HG03064 (cell line): ENCODE data around the gene TMEM240.

Experiments
- ATAC-seq: cut with Tn5 transposase; IDR thresholded peaks from one replicate; pipeline ENCODE4 v1.9.1; 2021; ENCODE audit warnings: low read depth; ENCODE audit not compliant: unreplicated experiment

TMEM240 gene

DNA sequence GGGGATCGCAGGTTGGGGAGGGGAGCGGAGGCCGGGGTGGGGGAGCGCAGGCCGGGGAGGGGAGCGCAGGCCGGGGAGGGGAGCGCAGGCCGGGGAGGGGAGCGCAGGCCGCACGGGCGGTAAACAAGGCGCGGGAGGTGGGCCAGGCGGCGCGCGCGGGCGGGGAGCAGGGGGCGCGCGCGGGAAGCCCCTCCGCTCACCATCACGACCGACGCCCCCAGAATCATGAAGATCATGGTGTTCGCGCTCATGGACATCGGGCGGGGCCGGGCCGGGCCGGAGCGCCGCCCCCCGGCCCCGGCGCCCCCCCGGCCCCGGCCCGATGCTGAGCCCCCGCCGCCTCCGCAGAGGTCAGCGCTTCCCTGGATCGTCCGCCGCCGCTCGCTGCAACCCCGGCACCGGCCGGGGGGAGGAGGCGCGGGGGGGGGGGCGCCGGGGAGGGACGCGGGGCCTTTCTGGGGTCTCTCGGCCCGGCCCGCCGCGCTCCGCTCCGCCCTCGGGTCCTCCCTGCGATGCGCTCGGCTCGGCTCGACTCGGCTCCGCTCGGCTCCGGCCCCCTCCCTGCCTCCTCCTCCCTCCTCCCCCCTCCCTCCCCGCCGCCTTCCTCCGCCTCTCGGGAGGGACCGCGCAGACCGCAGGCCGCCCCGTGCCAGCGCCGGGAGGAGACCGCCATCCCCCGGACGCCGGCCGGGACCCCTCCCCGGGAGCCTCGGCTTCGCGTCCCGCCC lies at the start of gene TMEM240:
Gene TMEM240 (minus strand): TSS at position 535 of the 728 bp plus-strand sequence. CDS start 278 bp downstream, at position 257.
- ATAC-seq, result no peak

DNA sequence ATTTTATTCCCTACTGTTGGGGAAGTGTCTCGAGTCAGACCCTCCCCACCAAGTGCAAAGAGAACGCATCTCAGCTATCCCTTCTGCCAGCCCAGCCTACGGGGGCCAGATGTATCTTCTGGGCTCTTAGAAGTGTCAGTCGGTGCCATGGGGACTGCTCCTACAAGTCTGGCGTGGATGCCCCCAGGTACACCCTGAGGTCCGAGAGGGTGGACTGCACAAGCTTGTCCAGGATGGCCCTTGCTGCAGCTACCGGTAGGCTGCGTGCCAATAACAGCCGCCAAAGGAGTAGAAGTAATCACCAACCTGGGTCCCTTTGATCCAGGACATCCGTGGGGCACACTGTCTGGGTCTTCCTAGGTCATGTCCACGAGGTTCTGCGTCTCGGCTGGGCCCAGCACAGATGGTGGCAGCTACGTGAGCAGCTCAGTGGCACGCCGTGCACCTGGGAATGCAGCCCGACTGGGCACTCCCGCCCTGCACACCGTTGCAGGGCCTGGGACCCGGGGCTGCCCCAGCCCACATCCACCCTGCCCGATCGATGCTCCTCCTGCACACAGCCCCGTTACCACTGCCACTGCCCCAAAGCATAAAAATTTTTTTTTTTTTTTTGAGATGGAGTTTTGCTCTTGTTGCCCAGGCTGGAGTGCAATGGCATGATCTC lies 43.1 kb upstream of the TMEM240 start:
- ATAC-seq, result no peak

DNA sequence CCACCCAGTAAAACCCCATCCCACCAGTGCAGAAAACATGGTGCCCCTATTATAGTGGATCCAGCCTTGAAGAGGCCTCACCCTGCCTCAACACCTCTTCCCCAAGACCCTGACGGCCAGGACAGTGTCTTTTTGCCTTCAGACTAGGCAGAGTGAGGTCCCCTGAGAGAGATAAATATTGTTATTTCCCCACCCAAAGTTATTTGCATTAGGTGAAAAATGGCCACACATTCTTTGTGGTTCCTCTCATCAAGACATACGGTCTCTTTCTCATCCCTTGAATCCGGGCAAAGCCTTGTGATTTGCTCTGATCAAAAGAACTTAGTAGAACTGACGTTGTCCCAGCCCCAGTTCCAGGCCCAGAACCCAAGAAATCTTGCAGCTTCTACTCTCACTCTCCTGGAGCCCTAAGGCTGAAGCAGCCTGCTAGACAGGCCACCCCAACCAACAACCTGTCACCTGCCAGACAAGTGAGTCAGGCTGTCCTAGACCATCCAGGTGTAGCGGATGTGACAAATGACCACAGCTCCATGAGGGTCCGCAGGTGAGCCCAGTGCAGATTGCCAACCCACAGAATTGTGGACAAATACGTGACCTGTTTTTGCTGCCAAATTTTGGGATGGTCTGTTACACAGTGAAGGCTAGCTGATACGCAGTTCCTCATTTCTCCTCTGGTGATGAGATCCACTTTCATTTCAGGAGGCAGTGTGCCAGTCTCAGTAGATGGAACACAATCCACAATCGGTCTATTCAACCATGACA lies 42.3 kb upstream of the TMEM240 start:
- no peak for ATAC-seq

DNA sequence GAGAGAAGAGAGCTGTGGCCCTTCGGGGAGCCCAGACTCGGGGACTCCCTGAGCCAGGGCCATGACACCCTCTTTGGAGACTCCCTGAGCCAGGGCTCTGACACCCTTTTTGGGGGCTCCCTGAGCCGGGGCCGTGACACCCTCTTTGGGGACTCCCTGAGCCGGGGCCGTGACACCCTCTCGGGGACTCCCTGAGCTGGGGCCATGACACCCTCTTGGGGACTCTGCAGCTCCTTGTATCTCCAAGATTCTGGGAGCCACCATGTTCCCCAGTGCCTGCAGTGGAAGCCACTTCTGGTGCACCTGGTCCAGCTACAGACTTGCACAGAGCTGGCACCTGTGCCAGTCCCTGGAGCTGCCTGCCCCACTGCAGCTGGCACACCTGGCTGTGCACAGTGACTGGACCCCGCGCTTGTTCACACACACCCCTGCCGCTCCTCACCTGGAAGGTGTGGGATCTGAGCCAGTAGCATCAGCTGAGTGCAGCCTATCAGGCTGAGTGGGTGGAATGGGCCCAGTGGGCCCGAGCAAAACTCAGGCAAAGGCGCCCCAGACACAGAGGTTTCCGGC lies 38.0 kb upstream of the TMEM240 start:
- ATAC-seq, result no peak

DNA sequence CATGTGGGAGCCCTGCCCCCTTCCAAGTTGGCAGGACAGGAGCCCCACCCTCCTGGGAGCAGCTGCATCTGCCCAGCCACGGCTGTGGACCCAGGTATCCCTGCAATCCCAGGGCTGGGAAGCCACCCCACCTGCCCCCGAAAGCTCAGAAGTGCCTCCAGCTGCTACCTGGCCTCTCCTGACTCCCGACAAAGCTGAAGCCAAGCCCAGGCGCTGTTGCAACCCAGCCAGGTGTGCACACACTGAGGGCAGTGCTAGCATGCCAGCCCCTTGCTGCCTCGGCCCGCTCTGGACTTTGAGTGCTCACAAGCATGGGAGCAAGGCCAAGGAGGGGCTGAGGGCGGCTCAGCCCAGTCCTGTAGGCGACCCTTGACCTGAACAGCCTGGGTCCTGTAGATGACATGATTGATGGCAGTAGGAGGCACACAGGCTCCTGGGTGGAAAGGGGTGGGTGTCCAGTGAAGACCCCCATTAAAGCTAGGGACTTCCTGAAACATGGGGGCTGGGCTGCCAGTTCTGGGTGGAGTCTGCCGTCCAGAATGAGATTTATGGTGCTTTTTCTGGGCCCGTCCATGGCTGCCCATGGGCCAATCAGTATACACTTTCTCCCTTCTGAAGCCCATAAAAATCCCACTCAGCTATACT lies 37.1 kb upstream of the TMEM240 start:
- no peak for ATAC-seq

DNA sequence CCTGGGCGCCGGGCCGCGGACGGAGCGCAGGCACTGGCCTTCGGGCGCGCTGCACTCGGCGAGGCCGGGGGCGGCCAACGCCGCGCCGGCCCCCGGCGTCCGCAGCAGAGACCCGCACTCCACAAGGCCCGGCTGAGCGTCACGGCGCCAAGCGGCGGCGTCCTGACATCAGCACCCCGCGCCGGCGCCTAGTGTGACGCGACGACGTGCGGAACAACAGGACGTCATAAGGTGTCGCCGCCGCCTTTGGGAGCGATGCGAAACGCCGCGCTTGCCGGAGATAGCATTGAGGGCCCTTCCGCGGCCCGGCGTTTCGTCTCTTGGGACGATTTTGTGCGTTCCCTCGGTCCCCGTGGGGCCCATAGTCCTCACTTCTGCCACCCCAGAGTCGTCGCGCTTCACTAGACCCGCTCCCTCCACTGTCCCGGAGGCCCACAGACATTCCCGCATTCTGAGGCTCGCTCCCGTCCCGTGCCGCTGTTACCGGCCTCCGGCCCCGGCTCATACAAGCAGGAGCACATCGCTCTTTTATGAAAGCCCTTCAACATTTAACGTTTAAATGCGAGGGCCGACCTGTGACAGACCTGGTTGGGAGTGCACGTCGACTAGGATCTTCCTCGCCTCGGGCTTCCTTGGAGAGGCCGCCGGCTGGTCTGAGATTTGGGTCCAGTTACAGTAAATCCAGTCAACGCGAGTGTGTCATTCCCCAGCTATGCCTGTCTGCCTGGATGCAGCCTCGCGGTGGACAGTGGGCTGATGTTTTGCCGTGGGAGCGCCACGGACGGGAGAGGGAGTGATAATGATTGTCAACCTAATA lies 34.5 kb upstream of the TMEM240 start, which contains the start of gene SSU72:
Gene SSU72 (minus strand): TSS at position 143 of the 817 bp plus-strand sequence. CDS start 306 bp downstream, outside the sequence.
- peak; percentile 65 for ATAC-seq

DNA sequence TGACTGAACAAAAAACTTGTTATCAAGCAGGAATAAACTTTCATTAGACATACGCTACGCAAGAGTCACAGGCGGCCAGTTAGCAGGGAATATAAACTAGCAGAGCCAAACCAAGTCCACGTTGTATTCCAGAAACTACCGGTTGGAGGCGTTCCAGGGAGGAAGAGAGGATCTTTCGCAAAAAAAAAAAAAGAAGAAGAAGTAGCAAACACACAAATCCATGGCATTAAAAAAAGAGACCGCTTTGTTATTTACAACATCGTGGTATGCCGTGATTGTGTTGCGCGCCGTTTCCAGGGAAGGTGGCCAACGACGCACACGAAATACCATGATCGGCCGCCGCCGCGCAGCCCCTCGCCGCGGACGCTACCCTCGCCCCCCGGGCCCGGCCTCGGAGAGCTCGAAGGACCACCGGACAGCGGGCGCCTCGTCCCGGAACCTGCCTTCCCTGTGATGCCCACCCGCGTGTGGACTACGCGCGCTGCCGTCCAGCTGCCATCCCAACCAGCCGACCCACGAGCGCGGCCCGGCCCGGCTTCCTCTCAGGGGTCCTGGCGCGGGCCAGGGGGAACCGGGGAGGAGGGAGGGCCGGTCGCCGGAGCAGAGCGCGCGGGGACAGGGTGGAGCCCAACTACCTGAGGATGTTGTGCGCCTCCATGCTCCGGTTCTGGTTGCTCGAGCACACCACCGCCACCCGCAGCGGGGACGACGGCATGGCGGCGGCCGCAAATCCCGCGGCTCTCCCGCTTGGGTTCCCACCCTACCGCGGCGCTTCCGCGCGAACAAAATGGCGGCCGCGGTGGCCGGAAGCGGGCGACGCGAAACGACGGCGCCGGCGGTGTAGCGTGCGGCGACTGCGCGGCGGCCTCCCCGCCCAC lies 33.7 kb upstream of the TMEM240 start:
- peak; percentile 51 for ATAC-seq

DNA sequence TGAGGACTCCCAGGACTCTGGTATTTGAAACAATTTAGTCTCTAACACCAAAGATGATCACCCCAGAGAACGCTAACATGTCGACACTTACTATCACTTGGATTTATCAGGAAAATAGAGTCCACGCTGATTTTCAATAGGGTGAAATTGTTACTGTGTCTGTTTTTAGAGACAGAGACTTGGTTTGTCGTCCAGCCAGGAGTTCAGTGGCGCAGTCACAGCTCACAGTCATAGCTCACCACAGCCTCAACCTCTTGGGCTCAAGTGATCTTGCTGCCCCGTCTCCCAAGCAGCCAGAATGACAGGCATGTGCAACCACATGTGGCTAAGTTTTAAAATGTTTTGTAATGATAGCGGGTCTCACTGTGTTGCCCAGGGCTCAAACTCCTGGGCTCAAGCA lies 28.9 kb upstream of the TMEM240 start:
- no peak for ATAC-seq

DNA sequence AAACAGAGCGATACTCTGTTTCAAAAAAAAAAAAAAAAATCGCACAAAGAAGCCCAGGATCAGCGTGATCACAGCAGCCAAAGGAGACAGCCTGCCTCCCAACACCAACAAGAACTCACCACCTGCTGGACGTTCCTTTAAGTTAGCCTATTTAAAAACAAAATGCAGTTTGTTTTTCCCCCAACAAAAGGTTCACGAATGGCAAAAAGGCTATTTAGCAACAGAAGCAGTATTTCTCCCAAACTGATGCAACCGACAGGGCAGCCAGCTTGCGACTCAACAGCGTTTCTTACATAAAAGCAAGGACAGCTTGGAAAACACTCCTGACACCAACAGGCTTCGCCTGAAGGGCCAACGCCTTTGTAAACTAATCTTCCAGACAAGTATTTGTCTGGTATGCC lies 27.5 kb upstream of the TMEM240 start:
- ATAC-seq, result no peak

DNA sequence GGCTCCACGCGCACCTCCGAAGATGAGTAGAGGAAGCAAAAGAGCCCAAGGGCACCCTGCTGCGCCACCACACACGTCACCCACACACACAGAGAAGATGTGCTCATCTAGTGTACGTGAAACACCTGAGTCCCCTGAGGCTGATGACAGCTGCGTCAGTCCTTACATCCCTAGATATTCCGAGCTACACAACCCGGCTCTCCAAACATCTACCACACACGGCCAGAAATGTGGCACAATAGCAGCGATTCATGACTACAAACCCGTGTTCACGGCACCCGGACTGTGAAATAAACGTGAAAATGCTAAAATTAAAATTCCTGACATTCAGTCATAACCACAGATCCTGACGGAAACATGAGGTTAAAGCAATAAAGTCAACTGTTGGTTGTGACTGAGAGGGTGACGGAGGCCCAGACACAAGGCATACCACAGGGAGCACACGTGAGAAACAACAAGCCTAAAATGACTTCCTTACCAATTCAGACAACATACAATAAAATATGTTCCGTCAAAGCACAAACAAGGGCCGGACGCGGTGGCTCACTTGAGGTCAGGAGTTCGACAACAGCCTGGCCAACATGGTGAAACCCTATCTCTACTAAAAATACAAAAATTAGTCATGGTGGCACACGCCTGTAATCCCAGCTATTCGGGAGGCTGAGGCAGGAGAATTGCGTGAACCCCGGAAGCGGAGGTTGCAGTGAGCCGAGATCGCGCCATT lies 26.9 kb upstream of the TMEM240 start:
- ATAC-seq, result no peak

DNA sequence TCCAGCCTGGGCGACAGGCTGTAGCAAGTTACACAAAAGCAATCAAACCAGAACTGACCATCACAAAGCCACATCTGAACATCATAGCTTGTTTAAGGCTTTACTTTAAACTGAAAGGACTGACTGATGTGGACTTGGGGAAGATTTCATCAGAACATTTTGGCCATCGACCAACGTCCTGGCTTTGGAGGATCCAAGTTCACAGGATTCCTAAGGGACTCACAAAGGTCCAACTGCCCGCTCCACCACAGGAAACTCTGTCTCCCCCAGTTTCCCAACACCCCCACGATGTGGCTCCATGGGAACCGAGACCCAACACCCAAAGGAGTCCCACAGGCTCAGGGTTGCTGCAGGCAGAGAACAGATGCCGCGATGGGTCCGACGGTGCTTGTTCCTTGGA lies 24.9 kb upstream of the TMEM240 start:
- no peak for ATAC-seq

DNA sequence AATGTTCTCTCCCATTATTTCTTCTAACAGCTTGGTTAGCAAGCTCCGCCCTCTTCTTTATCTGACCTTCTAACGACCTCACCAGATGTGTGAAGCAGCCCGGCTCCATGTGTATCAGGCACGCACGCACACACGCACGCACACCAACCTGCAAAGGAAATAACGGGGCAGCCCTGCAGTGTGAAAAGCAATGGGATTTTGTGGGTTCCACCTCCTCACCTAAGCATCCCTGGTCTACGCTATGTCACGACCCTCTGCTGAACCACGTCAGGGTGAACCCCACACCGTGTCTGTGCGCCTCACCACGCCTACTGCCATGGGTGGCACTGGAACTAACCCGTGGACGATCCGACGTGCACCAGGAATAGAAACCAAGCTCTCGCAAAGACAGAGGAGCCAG lies 23.8 kb upstream of the TMEM240 start:
- no peak for ATAC-seq

DNA sequence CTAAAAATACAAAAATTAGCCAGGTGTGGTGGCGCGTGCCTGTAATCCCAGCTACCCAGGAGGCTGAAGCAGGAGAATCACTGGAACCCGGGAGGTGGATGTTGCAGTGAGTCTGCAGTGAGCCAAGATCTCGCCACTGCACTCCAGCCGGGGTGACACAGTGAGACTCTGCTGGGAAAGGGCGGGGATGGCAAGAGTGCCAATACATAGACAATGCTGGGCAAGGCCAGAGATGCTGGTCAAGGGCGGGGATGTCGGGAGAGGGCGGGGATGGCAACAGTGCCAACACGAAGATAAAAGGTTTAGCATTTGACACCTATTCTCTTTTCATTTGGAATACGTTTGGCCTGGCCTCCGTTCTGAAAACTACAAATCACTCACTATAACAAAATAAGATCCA lies 23.3 kb upstream of the TMEM240 start:
- no peak for ATAC-seq

DNA sequence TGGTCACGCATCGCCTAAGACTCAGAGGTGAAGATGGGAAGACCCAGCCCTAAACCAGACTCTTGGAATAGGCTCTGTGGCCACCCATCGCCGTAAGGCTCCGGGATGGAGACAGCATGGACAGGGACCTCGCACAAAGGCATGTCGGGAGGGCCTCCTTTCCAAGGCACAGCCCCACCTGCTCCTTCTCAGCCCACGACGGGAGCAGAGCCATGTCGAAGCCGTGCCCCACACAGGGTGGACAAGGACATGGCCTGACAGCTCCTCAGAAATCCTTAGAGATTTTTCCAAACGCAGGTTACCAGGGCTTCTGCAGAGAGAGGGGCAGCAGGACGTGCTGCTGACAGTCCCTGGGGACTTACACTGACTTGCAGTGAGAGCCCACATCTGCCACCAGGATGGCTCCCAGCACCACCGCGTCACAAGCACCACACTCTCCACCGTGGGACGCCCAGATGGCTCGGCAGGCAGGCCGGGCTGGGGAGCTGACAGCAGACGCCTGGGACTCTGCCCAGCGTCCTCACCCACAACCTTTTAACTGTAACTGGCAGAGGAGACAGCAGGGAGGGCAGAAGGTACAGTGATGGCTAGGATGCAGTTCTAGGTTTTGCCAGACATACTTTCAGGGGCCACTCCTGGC lies 22.3 kb upstream of the TMEM240 start:
- ATAC-seq, result no peak

DNA sequence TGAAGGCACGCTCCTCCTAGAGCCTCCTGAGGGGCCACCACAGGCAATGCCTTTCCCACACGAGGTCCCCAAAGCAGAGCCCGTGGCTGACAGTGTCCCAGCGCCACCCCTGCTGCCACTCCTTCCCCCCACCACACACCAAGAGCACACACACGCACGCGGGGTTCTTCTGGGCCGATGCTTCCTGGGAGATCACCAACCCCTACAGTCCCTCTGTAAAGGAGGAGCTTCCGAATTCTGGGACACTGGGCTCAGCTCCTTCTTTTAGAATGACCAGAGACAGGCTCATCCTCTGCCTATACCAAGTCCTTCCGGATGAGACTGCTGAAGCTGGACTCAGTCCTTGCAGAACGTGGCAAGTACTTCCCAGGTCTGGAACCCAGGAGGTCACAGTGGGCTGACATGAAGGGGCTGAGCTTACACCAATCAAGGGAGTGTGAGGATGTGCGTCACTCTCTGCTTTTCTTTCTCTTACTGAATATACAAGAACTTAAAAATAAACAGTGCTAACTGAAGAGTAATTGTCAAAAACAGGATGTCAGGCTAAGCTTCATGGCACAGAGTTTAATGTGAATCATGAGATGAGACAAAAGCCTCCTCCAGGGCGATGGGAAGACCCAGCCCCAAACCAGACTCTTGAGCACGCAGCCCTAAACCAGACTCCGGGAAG lies 21.5 kb upstream of the TMEM240 start:
- no peak for ATAC-seq

DNA sequence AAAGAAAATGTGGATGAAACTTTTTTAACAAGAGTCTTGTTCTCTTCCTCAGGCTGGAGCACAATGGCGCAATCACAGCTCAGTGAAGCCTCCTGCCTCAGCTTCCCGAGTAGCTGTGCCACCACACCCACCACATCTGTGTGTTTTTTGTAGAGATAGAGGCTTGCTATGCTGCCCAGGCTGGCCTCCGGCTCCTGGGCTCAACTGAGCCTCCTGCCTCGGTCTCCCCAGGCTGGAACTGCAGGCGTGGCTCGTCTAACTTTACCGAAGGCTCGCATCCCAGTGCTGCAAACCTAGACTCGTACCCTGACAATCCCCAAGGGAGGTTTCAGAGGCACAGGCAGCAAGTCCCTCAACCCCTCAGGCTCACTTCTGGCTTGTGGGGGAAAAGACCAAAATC lies 19.8 kb upstream of the TMEM240 start:
- no peak for ATAC-seq

DNA sequence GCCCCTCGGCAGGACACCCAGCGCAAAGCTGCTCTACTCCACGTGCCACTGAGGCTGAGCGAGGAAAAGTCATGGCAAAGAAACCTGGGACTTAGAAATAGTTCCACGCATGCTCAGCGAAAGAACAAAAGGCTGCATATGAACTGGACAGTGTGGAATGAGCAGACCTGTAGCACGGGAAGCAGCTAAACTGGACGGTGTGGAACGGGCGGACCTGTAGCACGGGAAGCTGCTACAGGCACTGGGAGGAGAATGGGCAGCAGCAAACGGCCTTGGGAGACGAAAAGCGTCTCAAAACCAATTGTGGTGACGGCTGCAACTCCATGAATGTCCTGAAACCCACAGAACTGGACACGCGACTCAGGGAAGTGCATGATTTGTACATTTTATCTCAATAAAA lies 18.6 kb upstream of the TMEM240 start:
- no peak for ATAC-seq
